Skeletal muscle tissue (tissue), 4 donors: ENCODE data around the gene SP9. TPM values are rescaled to one million over a fixed set of nuclear protein-coding genes. Genes with fewer than 3 reads are reported as not detected.
"Not testable (repeated sequence)": the region's sequence is repeated elsewhere in the genome, so short reads cannot be mapped to it uniquely, and the experiment has no call there.

Experiments
- H3K27ac ChIP-seq: one replicate; pipeline ENCODE4 v1.7.0; 2013; ENCODE audit warnings: mild to moderate bottlenecking, low read depth, low read length, inconsistent platforms
- H3K27me3 ChIP-seq, 3 donors: one replicate each; pipeline ENCODE4 v1.7.0; 2013; ENCODE audit warnings: low read length in 3 of 3; ENCODE audit not compliant: control insufficient read depth in 3 of 3, insufficient read depth in 3 of 3
- H3K36me3 ChIP-seq, 3 donors: one replicate each; pipeline ENCODE4 v1.7.0; 2013; ENCODE audit warnings: low read length in 3 of 3; ENCODE audit not compliant: control insufficient read depth in 3 of 3, insufficient read depth in 3 of 3
- H3K4me1 ChIP-seq, 3 donors: one replicate each; pipeline ENCODE4 v1.7.0; 2013; ENCODE audit warnings: low read length in 3 of 3, mild to moderate bottlenecking in 3 of 3; ENCODE audit not compliant: control insufficient read depth in 3 of 3, insufficient read depth in 3 of 3
- H3K4me3 ChIP-seq, 3 donors: one replicate each; pipeline ENCODE4 v1.7.0; 2013; ENCODE audit warnings: low read length in 3 of 3
- H3K9ac ChIP-seq, 3 donors: one replicate each; pipeline ENCODE4 v1.7.0; 2013; ENCODE audit warnings: low read length in 3 of 3, mild to moderate bottlenecking in 3 of 3, moderate library complexity in 2 of 3, low read depth in 1 of 3
- H3K9me3 ChIP-seq, 3 donors: one replicate each; pipeline ENCODE4 v1.7.0; 2013; ENCODE audit warnings: low read length in 3 of 3; ENCODE audit not compliant: control insufficient read depth in 3 of 3
- total RNA-seq: library from RNA; depleted of rRNA; stranded (reverse); fragments of >200 nt; gene quantifications from one replicate; pipeline ENCODE4 v1.2.3, GENCODE V29; 2014
- donor health status: Osteomylitis.

SP9 gene
- total RNA-seq, 1 donor from 2014 or later = not detected

DNA sequence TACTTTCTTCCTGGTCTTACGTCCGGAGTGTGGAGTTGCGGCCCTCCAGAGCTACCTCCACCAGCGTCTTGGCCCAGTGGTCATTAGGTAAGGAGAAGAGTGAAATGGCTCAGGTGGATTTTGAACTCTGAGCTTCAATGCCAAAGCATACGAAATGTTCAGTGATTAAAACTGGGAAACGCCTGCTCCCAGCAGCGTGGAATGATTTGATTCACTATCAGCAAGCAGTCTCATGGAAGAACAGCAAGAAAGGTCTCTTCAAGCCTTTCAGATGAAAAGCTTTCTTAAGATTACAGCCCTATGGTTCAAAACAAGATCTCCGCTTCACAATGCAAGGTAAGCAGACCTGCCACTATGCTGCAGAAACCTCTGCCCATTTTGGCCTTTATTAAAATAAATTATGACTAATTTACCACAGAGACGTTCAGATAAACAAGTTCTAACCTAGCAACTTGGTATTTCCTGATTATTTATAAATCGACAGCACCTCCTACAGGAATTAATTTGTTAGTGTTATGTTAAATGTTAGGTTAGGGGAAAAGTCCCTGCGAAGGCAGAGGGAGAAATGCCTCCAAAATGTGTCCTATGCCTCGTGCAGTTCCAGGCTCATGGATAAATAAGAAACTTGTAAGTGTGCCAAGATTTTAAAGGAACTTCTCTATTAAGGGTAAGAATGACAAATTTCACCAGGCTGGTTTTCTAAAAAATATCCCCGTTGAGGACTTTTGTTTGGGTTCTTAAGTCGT lies 10.1 kb downstream of the SP9 start:
- peaks cover 4 to 9% (median 8%) of the 10 kb centered on the region in 3 donors for H3K4me1 ChIP-seq
- H3K27me3 ChIP-seq = peaks cover 36 to 43% (median 40%) of the 10 kb centered on the region in 3 donors

DNA sequence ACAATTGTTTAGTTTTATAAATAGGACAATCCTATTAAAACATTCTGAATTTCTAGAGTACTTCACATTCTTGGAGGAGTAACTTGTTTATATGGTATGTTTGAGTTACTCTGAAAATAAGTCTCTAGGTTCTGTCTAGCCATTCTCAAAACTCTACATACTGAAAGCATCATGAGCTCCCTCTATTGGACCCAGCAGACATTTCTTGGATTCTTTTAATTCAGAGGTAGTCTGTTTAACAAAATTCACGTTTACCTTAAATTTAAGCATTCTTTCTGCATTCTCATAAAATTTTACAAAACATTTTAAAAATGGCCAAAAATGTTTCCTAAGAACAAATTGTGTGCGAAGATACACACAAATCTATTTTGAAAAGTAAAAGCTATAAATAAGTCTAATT lies 15.3 kb downstream of the SP9 start:
- Histone ChIP-seq H3K4me3 (no peak overlapping the region), H3K27me3 (peaks cover 0 to 1% (median 0%) of the 10 kb centered on the region in 3 donors), H3K36me3 (peaks cover 5 to 16% (median 6%) of the 10 kb centered on the region in 3 donors), H3K9me3 (no peaks in the 10 kb centered on the region), H3K27ac (no peak overlapping the region), H3K9ac (no peak overlapping the region), H3K4me1 (no peaks in the 10 kb centered on the region)

More for the DNA sequence above, 10.1 kb downstream of the SP9 start:
- H3K9ac ChIP-seq = no peak overlapping the region
- no peaks in the 10 kb centered on the region for H3K9me3 ChIP-seq
- H3K36me3 ChIP-seq = peaks cover 5 to 10% (median 6%) of the 10 kb centered on the region in 3 donors
- no peak overlapping the region for H3K4me3 ChIP-seq
- H3K27ac ChIP-seq = no peak overlapping the region

DNA sequence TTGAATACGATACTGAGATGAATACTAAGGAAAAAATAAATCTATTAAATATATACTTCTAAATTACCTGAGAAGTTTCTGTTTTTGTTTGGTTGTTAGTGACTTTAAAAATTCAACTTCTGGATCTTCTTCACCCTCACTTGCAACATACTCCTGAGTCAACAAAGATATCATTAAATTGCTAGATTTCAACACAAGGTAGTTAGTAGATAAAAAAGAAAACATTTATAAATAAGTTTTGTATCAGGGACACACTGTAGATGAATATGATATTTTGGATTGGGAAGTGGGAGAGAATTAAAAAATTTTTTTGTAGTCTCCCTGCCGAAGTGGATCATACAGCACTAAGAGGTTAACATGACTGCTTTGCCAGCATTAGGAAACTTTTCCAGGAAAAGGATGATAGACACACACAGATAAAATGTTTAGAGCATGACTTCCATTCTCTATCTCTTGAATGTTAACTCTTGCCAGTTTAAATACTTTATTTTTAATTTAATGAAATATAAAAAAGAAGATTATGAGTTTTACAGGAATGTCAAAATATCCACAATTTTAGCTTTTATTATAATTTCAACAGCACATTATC lies 15.9 kb downstream of the SP9 start:
- no peaks in the 10 kb centered on the region for H3K27me3 ChIP-seq
- no peak overlapping the region for H3K27ac ChIP-seq
- H3K9me3 ChIP-seq = no peaks in the 10 kb centered on the region
- H3K4me1 ChIP-seq = no peaks in the 10 kb centered on the region
- no peak overlapping the region for H3K4me3 ChIP-seq
- H3K36me3 ChIP-seq = peaks cover 5 to 16% (median 6%) of the 10 kb centered on the region in 3 donors
- no peak overlapping the region for H3K9ac ChIP-seq

DNA sequence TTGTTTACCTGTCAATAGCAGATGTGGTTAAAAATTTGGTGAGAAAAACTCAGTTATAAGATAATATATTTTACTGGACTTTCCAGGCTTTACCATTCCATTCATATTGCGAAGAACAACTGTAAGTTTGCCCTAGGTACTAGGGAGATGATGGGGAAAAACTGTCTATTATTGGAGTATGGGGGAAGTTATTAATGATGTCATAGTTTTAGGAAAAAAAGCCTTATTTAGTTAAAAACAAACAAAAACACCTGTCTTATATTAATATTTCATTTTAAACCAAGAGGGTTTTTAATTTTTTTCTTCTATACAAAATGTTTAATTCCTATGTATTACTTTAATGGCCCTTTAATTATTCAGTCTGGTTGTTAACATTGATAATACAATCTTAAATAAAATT lies 18.2 kb downstream of the SP9 start:
- H3K27me3 ChIP-seq = no peaks in the 10 kb centered on the region
- H3K9ac ChIP-seq = no peak overlapping the region
- H3K4me3 ChIP-seq = no peak overlapping the region
- H3K36me3 ChIP-seq = peaks cover 5 to 13% (median 9%) of the 10 kb centered on the region in 3 donors
- no peaks in the 10 kb centered on the region for H3K9me3 ChIP-seq
- no peak overlapping the region for H3K27ac ChIP-seq
- H3K4me1 ChIP-seq = no peaks in the 10 kb centered on the region

DNA sequence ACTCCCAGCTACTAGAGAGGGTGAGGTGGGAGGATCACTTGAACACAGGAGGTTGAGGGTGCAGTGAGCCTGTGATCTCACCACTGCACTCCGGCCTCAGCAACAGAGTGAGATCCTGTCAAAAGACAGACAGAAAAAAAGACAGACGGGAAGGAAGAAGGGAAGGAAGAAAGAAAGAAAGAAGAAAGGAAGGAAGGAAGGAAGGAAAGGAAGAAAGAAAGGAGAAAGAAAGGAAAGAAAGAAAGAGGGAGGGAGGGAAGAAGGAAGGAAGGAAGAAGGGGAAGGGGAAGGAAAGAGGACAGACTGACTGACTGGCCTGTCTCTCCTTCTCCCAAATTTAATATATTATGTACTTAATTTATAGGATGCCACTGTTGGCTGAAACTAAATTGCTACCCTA lies 21.6 kb downstream of the SP9 start:
- peaks cover 0 to 6% (median 3%) of the 10 kb centered on the region in 3 donors for H3K36me3 ChIP-seq
- no peaks in the 10 kb centered on the region for H3K9me3 ChIP-seq
- H3K9ac ChIP-seq = no peak overlapping the region
- H3K4me3 ChIP-seq = no peak overlapping the region
- no peaks in the 10 kb centered on the region for H3K27me3 ChIP-seq
- no peaks in the 10 kb centered on the region for H3K4me1 ChIP-seq
- H3K27ac ChIP-seq = no peak overlapping the region

DNA sequence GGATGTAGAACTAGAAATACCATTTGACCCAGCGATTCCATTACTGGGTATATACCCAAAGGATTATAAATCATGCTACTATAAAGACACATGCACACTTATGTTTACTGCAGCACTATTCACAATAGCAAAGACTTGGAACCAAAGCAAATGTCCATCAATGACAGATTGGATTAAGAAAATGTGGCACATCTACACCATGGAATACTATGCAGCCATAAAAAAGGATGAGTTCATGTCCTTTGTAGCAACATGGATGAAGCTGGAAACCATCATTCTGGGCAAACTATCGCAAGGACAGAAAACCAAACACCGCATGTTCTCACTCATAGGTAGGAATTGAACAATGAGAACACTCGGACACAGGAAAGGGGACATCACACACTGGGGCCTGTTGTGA lies 24.9 kb downstream of the SP9 start:
- H3K9ac ChIP-seq, H3K27me3 ChIP-seq, H3K27ac ChIP-seq, H3K4me1 ChIP-seq, H3K4me3 ChIP-seq, H3K9me3 ChIP-seq: not testable (repeated sequence)
- H3K36me3 ChIP-seq = peaks cover 4 to 11% (median 9%) of the 10 kb centered on the region in 3 donors

DNA sequence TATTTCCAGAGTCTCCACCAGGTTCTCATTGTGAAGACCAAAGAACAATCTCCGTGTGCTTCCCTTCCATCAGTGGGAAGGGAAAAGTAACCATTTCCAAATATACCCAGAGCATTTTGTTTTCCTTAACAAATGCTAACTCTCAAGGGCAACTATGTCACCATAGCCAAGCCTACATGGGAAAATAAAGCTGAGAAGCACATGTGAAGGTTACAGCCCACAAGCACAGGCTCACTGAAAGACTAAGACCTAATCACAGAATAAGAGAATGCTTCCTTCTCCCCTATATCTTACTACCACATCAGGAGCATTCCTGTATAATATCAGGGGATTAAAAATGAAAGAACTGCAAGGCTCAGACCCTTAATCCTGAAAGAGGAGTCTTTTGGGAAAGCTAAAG lies 28.2 kb downstream of the SP9 start:
- H3K9me3 ChIP-seq = no peaks in the 10 kb centered on the region
- H3K4me3 ChIP-seq = no peak overlapping the region
- H3K36me3 ChIP-seq = peaks cover 4 to 21% (median 18%) of the 10 kb centered on the region in 3 donors
- H3K27ac ChIP-seq = no peak overlapping the region
- H3K27me3 ChIP-seq = no peaks in the 10 kb centered on the region
- no peaks in the 10 kb centered on the region for H3K4me1 ChIP-seq
- no peak overlapping the region for H3K9ac ChIP-seq

DNA sequence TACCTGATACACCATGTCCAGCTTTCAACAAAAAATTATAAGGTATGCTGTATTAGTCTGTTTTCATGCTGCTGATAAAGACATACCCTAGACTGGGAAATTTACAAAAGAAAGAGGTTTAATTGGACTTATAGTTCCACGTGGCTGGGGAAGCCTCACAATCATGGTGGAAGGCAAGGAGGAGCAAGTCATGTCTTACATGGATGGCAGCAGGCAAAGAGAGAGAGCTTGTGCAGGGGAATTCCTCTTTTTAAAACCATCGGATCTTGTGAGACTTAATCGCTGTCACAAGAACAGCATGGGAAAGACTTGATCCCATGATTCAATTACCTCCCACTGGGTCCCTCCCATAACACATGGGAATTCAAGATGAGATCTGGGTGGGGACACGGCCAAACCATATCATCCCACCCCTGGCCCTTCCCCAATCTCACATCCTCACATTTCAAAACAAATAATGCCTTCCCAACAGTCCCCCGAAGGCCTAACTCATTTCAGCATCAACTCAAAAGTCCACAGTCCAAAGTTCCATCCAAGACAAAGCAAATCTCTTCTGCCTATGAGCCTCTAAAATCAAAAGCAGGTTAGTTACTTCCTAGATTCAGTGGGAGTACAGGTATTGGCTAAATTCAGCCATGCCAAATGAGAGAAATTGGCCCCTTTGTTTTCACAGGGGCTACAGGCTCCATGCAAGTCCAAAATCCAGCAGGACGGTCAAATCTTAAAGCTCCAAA lies 28.9 kb downstream of the SP9 start:
- not testable (repeated sequence) for H3K9me3 ChIP-seq, H3K4me3 ChIP-seq, H3K9ac ChIP-seq, H3K27me3 ChIP-seq, H3K27ac ChIP-seq, H3K4me1 ChIP-seq
- peaks cover 4 to 21% (median 18%) of the 10 kb centered on the region in 3 donors for H3K36me3 ChIP-seq

DNA sequence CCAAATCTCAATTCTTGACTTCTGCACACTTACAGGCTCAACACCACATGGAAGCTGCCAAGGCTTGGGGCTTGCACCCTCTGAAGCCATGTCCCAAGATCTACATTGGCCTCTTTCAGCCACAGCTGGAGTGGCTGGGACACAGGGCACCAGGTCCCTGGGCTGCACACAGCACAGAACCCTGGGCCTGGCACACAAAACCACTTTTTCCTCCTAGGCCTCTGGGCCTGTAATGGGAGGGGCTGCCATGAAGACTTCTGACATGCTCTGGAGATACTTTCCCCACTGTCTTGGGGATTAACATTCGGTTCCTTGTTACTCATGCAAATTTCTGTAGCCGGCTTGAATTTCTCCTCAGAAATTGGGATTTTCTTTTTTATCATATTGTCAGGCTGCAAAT lies 29.9 kb downstream of the SP9 start:
- Histone ChIP-seq H3K4me1 (no peaks in the 10 kb centered on the region), H3K9ac (no peak overlapping the region), H3K27ac (no peak overlapping the region), H3K9me3 (no peaks in the 10 kb centered on the region), H3K36me3 (peaks cover 4 to 28% (median 23%) of the 10 kb centered on the region in 3 donors), H3K27me3 (no peaks in the 10 kb centered on the region), H3K4me3 (no peak overlapping the region)

DNA sequence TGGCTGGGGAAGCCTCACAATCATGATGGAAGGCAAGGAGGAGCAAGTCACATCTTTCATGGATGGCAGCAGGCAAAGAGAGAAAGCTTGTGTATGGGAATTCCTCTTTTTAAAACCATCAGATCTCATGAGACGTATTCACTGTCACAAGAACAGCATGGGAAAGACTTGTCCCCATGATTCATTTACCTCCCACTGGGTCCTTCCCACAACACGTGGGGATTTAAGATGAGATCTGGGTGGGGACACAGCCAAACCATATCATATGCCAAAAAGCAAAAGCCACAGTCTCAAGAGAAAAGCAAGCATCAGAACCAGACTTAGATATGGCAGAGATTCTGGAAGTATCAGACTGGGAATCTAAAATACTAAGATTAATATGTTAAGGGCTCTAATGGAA lies 30.8 kb downstream of the SP9 start:
- Histone ChIP-seq H3K4me3 (no peak overlapping the region), H3K27me3 (no peaks in the 10 kb centered on the region), H3K4me1 (no peaks in the 10 kb centered on the region), H3K36me3 (peaks cover 4 to 32% (median 28%) of the 10 kb centered on the region in 3 donors), H3K27ac (no peak overlapping the region), H3K9me3 (no peaks in the 10 kb centered on the region), H3K9ac (no peak overlapping the region)
